Panc1 (cell line): Measurements from ENCODE around the gene UNC13B.

Source experiments
- POLR2AphosphoS5 ChIP-seq: IDR thresholded peaks from 2 replicates; pipeline ENCODE4 v1.6.1; 2012; ENCODE audit warnings: mild to moderate bottlenecking, low read depth, low read length, moderate library complexity
- SIN3A ChIP-seq: IDR thresholded peaks from 2 replicates; pipeline ENCODE4 v1.6.1; 2012; ENCODE audit warnings: low read depth, mild to moderate bottlenecking, low read length, moderate library complexity, borderline replicate concordance; ENCODE audit not compliant: insufficient read depth
- TCF7L2 ChIP-seq: IDR thresholded peaks from 2 replicates; pipeline ENCODE4 v1.6.1; 2011; ENCODE audit warnings: mild to moderate bottlenecking, low read depth, low read length, inconsistent platforms
- TF ChIP-seq, protein P1 (sequence below): fragments of 450-650 bp; IDR thresholded peaks from 2 replicates; pipeline ENCODE4 v1.5.1; 2017; ENCODE audit warnings: mild to moderate bottlenecking
- TF ChIP-seq, protein P2 (sequence below), 2 experiments: IDR thresholded peaks; 2 replicates each; pipeline ENCODE4 v1.6.1; 2011 to 2012; ENCODE audit warnings: low read depth in 2 of 2, control low read depth in 1 of 2, low read length in 1 of 2, mild to moderate bottlenecking in 1 of 2, moderate library complexity in 1 of 2; ENCODE audit not compliant: insufficient read depth in 1 of 2

DNA sequence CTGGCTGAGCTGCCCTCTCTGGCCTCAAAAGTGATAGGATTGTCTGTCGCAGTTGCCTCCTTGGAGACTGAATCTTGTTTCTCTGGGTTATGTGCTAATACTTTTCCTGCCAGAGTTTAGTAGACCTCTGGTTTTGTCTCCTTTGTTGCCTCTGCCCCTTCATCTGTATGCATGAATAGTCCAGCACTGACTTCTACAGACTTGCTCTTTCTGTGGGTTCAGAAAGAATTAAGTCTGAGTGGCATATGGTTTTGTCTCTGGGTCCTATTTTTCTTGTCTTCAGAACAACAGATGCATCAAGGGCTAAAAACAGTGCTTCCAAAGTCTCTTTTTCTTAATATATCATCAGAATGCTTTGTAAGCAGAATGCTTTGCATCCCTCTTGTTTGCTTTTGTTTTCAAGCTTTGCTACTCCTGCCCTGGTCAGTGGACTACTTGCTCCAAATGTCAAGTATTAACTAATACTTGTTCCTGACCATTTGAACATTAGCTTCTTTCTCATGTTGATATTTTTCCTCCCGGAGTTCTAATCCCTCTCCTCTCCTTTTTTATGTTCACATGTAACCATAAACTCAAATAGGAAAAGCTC lies 131.7 kb downstream of the UNC13B start:
- TF ChIP-seq, protein P1, sequence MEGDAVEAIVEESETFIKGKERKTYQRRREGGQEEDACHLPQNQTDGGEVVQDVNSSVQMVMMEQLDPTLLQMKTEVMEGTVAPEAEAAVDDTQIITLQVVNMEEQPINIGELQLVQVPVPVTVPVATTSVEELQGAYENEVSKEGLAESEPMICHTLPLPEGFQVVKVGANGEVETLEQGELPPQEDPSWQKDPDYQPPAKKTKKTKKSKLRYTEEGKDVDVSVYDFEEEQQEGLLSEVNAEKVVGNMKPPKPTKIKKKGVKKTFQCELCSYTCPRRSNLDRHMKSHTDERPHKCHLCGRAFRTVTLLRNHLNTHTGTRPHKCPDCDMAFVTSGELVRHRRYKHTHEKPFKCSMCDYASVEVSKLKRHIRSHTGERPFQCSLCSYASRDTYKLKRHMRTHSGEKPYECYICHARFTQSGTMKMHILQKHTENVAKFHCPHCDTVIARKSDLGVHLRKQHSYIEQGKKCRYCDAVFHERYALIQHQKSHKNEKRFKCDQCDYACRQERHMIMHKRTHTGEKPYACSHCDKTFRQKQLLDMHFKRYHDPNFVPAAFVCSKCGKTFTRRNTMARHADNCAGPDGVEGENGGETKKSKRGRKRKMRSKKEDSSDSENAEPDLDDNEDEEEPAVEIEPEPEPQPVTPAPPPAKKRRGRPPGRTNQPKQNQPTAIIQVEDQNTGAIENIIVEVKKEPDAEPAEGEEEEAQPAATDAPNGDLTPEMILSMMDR, result no peak
- no peak for TF ChIP-seq POLR2AphosphoS5
- TF ChIP-seq, protein P2, sequence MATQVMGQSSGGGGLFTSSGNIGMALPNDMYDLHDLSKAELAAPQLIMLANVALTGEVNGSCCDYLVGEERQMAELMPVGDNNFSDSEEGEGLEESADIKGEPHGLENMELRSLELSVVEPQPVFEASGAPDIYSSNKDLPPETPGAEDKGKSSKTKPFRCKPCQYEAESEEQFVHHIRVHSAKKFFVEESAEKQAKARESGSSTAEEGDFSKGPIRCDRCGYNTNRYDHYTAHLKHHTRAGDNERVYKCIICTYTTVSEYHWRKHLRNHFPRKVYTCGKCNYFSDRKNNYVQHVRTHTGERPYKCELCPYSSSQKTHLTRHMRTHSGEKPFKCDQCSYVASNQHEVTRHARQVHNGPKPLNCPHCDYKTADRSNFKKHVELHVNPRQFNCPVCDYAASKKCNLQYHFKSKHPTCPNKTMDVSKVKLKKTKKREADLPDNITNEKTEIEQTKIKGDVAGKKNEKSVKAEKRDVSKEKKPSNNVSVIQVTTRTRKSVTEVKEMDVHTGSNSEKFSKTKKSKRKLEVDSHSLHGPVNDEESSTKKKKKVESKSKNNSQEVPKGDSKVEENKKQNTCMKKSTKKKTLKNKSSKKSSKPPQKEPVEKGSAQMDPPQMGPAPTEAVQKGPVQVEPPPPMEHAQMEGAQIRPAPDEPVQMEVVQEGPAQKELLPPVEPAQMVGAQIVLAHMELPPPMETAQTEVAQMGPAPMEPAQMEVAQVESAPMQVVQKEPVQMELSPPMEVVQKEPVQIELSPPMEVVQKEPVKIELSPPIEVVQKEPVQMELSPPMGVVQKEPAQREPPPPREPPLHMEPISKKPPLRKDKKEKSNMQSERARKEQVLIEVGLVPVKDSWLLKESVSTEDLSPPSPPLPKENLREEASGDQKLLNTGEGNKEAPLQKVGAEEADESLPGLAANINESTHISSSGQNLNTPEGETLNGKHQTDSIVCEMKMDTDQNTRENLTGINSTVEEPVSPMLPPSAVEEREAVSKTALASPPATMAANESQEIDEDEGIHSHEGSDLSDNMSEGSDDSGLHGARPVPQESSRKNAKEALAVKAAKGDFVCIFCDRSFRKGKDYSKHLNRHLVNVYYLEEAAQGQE (IDR thresholded peaks at IDR 0.05; ENCODE audit: insufficient read depth in 1 of 2, low read depth in 2 of 2, low read length in 1 of 2), result no peak
- no peak for TF ChIP-seq SIN3A
- TF ChIP-seq TCF7L2, result no peak
